Measurements from ENCODE around the gene SLC16A10. TPM values are rescaled to one million over a fixed set of nuclear protein-coding genes. Genes with fewer than 3 reads are reported as not detected.

The SLC16A10 gene
- total RNA-seq, 2 donors from 2014 or later = 4.9 to 6.5 TPM

GRCh38 chr6:111068866-111069234, 18.5 kb upstream of the SLC16A10 start:
- ATAC-seq (replicated peaks in 1 of 2) = no peak
- DNase-seq = no peak
- Mint-ChIP-seq H3K4me1 (ENCODE audit: low read depth) (no peaks in the 10 kb centered on the region), H3K36me3 (ENCODE audit: insufficient read depth in 2 of 2) (peaks cover 5 to 7% of the 10 kb centered on the region in 2 donors), H3K27me3 (ENCODE audit: low read depth) (peaks cover 19% of the 10 kb centered on the region), H3K27ac (no peak overlapping the region), H3K9me3 (peaks cover 0 to 8% of the 10 kb centered on the region in 2 donors), H3K4me3 (no peak overlapping the region)

GRCh38 chr6:111069382-111070104, 17.8 kb upstream of the SLC16A10 start:
- ATAC-seq (replicated peaks in 1 of 2) (no peak), DNase-seq (no peak)
- peaks cover 22% of the 10 kb centered on the region for H3K27me3 Mint-ChIP-seq (ENCODE audit: low read depth)
- H3K9me3 Mint-ChIP-seq = peaks cover 0 to under 1% of the 10 kb centered on the region in 2 donors
- peaks cover under 1 to 1% of the 10 kb centered on the region in 2 donors for H3K36me3 Mint-ChIP-seq (ENCODE audit: insufficient read depth in 2 of 2)
- H3K27ac Mint-ChIP-seq = no peak overlapping the region
- H3K4me3 Mint-ChIP-seq = no peak overlapping the region
- H3K4me1 Mint-ChIP-seq (ENCODE audit: low read depth) = no peaks in the 10 kb centered on the region

- Mint-ChIP-seq H3K9me3 (no peaks in the 10 kb centered on the region), H3K27ac (no peak overlapping the region), H3K4me3 (no peak overlapping the region), H3K4me1 (ENCODE audit: low read depth) (no peaks in the 10 kb centered on the region), H3K36me3 (ENCODE audit: insufficient read depth in 2 of 2) (no peaks in the 10 kb centered on the region), H3K27me3 (ENCODE audit: low read depth) (peaks cover 24% of the 10 kb centered on the region)
- ATAC-seq (replicated peaks in 1 of 2) (no peak), DNase-seq (no peak)
These were observed 16.9 kb upstream of the SLC16A10 start for GRCh38 chr6:111070105-111071005.

- no peak overlapping the region for H3K4me3 Mint-ChIP-seq
- no peaks in the 10 kb centered on the region for H3K4me1 Mint-ChIP-seq (ENCODE audit: low read depth)
- H3K27me3 Mint-ChIP-seq (ENCODE audit: low read depth) = peaks cover 24% of the 10 kb centered on the region
- no peaks in the 10 kb centered on the region for H3K36me3 Mint-ChIP-seq (ENCODE audit: insufficient read depth in 2 of 2)
- H3K27ac Mint-ChIP-seq = no peak overlapping the region
- no peak for ATAC-seq (replicated peaks in 1 of 2)
- DNase-seq = no peak
- no peaks in the 10 kb centered on the region for H3K9me3 Mint-ChIP-seq
These were observed 14.4 kb upstream of the SLC16A10 start for GRCh38 chr6:111072801-111073360.

- ATAC-seq (replicated peaks in 1 of 2) (no peak), DNase-seq (no peak)
- Mint-ChIP-seq H3K27me3 (ENCODE audit: low read depth) (peaks cover 24% of the 10 kb centered on the region), H3K36me3 (ENCODE audit: insufficient read depth in 2 of 2) (no peaks in the 10 kb centered on the region), H3K27ac (no peak overlapping the region), H3K4me1 (ENCODE audit: low read depth) (no peaks in the 10 kb centered on the region), H3K9me3 (no peaks in the 10 kb centered on the region), H3K4me3 (no peak overlapping the region)
These were observed 13.0 kb upstream of the SLC16A10 start for GRCh38 chr6:111074311-111074710.

GRCh38 chr6:111076024-111076695, 11.1 kb upstream of the SLC16A10 start:
- Mint-ChIP-seq H3K27me3 (ENCODE audit: low read depth) (peaks cover 24% of the 10 kb centered on the region), H3K27ac (no peak overlapping the region), H3K36me3 (ENCODE audit: insufficient read depth in 2 of 2) (no peaks in the 10 kb centered on the region), H3K4me1 (ENCODE audit: low read depth) (no peaks in the 10 kb centered on the region), H3K9me3 (no peaks in the 10 kb centered on the region), H3K4me3 (no peak overlapping the region)
- ATAC-seq (replicated peaks in 1 of 2) (no peak), DNase-seq (no peak)

GRCh38 chr6:111080698-111081097, 6.6 kb upstream of the SLC16A10 start:
- H3K9me3 Mint-ChIP-seq = no peaks in the 10 kb centered on the region
- no peaks in the 10 kb centered on the region for H3K36me3 Mint-ChIP-seq (ENCODE audit: insufficient read depth in 2 of 2)
- no peak overlapping the region for H3K4me3 Mint-ChIP-seq
- DNase-seq (no peak), ATAC-seq (replicated peaks in 1 of 2) (no peak)
- no peak overlapping the region for H3K27ac Mint-ChIP-seq
- no peaks in the 10 kb centered on the region for H3K4me1 Mint-ChIP-seq (ENCODE audit: low read depth)
- H3K27me3 Mint-ChIP-seq (ENCODE audit: low read depth) = no peaks in the 10 kb centered on the region

- DNase-seq (no peak), ATAC-seq (replicated peaks in 1 of 2) (no peak)
- Mint-ChIP-seq H3K27ac (peak overlapping the region; percentile 68), H3K36me3 (ENCODE audit: insufficient read depth in 2 of 2) (no peaks in the 10 kb centered on the region), H3K9me3 (no peaks in the 10 kb centered on the region), H3K4me1 (ENCODE audit: low read depth) (peaks cover 38% of the 10 kb centered on the region), H3K27me3 (ENCODE audit: low read depth) (no peaks in the 10 kb centered on the region), H3K4me3 (peak overlapping the region; percentile 83 to 91)
These were observed 618 bp upstream of the SLC16A10 start for GRCh38 chr6:111086685-111087084.

- no peaks in the 10 kb centered on the region for H3K27me3 Mint-ChIP-seq (ENCODE audit: low read depth)
- H3K4me3 Mint-ChIP-seq = peak overlapping the region; percentile 91 to 93
- peak; percentile 75 for DNase-seq
- peaks cover 38% of the 10 kb centered on the region for H3K4me1 Mint-ChIP-seq (ENCODE audit: low read depth)
- no peaks in the 10 kb centered on the region for H3K9me3 Mint-ChIP-seq
- ATAC-seq (replicated peaks in 1 of 2) = peak; percentile 61
- H3K27ac Mint-ChIP-seq = peak overlapping the region; percentile 45
- H3K36me3 Mint-ChIP-seq (ENCODE audit: insufficient read depth in 2 of 2) = no peaks in the 10 kb centered on the region
These were observed 766 bp downstream of the SLC16A10 start for GRCh38 chr6:111087871-111088667.

GRCh38 chr6:111088668-111089003, 1.3 kb downstream of the SLC16A10 start:
- Mint-ChIP-seq H3K27ac (no peak overlapping the region), H3K36me3 (ENCODE audit: insufficient read depth in 2 of 2) (no peaks in the 10 kb centered on the region), H3K27me3 (ENCODE audit: low read depth) (no peaks in the 10 kb centered on the region), H3K9me3 (no peaks in the 10 kb centered on the region), H3K4me1 (ENCODE audit: low read depth) (peaks cover 38% of the 10 kb centered on the region), H3K4me3 (peak overlapping the region; percentile 91 to 93)
- DNase-seq (no peak), ATAC-seq (replicated peaks in 1 of 2) (no peak)

- Mint-ChIP-seq H3K4me3 (no peak overlapping the region), H3K4me1 (ENCODE audit: low read depth) (peaks cover 41% of the 10 kb centered on the region), H3K27me3 (ENCODE audit: low read depth) (no peaks in the 10 kb centered on the region), H3K27ac (no peak overlapping the region), H3K36me3 (ENCODE audit: insufficient read depth in 2 of 2) (peaks cover 0 to 5% of the 10 kb centered on the region in 2 donors), H3K9me3 (peaks cover 0 to 3% of the 10 kb centered on the region in 2 donors)
- ATAC-seq (replicated peaks in 1 of 2) (no peak), DNase-seq (no peak)
These were observed 3.5 kb downstream of the SLC16A10 start for GRCh38 chr6:111090766-111091165.

- no peak overlapping the region for H3K27ac Mint-ChIP-seq
- H3K27me3 Mint-ChIP-seq (ENCODE audit: low read depth) = no peaks in the 10 kb centered on the region
- DNase-seq (no peak), ATAC-seq (replicated peaks in 1 of 2) (no peak)
- peaks cover 0 to 3% of the 10 kb centered on the region in 2 donors for H3K9me3 Mint-ChIP-seq
- H3K4me3 Mint-ChIP-seq = no peak overlapping the region
- peaks cover 43% of the 10 kb centered on the region for H3K4me1 Mint-ChIP-seq (ENCODE audit: low read depth)
- H3K36me3 Mint-ChIP-seq (ENCODE audit: insufficient read depth in 2 of 2) = peaks cover 0 to 5% of the 10 kb centered on the region in 2 donors
These were observed 4.7 kb downstream of the SLC16A10 start for GRCh38 chr6:111091987-111092386.
